Activated CD4-positive, alpha-beta memory T cell treated with anti-CD3 and anti-CD28 coated beads for 36 hours (primary cell): ENCODE results near the gene ZC3H11A. TPM values are rescaled to one million over a fixed set of nuclear protein-coding genes. Genes with fewer than 3 reads are reported as not detected.
"Not testable (repeated sequence)": the region's sequence is repeated elsewhere in the genome, so short reads cannot be mapped to it uniquely, and the experiment has no call there.

Experiments
- CTCF ChIA-PET: fragments of 350-600 bp; sonication (Branson Sonifier 250); formaldehyde crosslinking; loops from one replicate; lab custom pipeline; 2021; ENCODE audit warnings: antibody characterized with exemption, inconsistent platforms; lab: Charles Lee
- POLR2A ChIA-PET: fragments of 350-600 bp; sonication (Branson Sonifier 250); formaldehyde crosslinking; loops from one replicate; lab custom pipeline; 2021; ENCODE audit warnings: antibody characterized with exemption; lab: Charles Lee
- DNase-seq: peaks from one replicate; pipeline ENCODE4 v3.0.0-alpha.2; 2020
- H3K27ac Mint-ChIP-seq: one replicate; pipeline ENCODE4 v1.8.0; 2021; ENCODE audit warnings: mixed read lengths
- H3K27me3 Mint-ChIP-seq: one replicate; pipeline ENCODE4 v1.8.0; 2021; ENCODE audit warnings: mixed read lengths
- H3K36me3 Mint-ChIP-seq: one replicate; pipeline ENCODE4 v1.8.0; 2021; ENCODE audit warnings: mixed read lengths
- H3K4me1 Mint-ChIP-seq: one replicate; pipeline ENCODE4 v1.8.0; 2021; ENCODE audit warnings: low read depth, mixed read lengths
- H3K4me3 Mint-ChIP-seq: one replicate; pipeline ENCODE4 v1.8.0; 2021; ENCODE audit warnings: mild to moderate bottlenecking, mixed read lengths
- H3K9me3 Mint-ChIP-seq: one replicate; pipeline ENCODE4 v1.8.0; 2021; ENCODE audit warnings: mixed read lengths
- intact Hi-C: fragments of 100-400 bp; cut with micrococcal nuclease; formaldehyde crosslinking; loops from one replicate; pipeline ENCODE4 v1.15.1; 2023
- total RNA-seq, 2 experiments: library from RNA; stranded (reverse); gene quantifications; one replicate each; pipeline ENCODE4 v1.2.3, GENCODE V29; 2021

ZC3H11A gene
- 10 to 100 TPM; 90.2 to 91.8 TPM for total RNA-seq

DNA sequence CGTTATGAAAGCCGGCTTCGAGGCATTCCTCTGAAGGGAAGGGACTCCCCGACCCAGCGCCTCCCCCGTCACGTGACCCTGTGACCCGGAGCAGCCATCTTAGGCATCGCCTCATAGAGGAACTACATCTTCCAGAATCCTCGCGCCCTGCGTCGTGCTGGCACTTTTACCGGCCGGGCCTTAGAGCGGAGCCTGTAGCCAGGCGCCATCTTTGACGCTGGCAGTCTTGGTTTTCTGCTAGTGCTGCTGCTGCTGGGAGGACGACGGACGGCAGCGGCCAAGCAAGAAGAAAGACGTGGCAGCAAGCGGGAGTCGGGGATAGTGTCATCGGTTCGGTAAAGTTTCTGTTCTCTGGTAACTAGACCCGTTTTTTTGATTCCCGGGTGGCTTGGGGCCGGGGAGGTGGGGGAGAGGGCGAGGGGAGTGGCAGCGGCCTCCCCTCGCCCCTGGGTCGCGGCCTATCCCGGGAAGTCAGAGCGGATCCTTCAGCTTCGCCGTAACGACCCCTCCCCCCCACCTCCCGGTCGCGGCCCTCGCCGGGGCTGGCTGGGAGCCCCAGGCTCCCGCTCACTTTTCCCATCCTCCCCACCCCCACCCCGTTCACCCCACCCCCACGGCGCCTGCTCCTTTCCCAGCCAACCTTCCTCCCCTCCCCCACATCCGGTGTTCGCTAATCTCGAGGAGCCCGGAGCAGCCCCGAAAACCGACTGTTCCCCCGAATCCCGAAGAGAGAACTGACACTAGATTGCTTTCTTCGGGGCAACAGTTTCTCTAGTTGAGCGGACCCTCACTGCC, at the start of gene ZC3H11A, which contains the start of gene ZBED6:
ZC3H11A (plus strand) TSS at position 183 of the 795 bp plus-strand sequence. CDS start 21,448 bp downstream, outside the sequence.
ZBED6 (plus strand) TSS at position 183 of the 795 bp plus-strand sequence. CDS start 1,900 bp downstream, outside the sequence.
- POLR2A ChIA-PET, result interaction anchor here (4.6 kb wide), 1 partner anchor 31 kb away, joined by 18 read pairs; the partner anchor contains the start of gene LAX1
- H3K27me3 Mint-ChIP-seq, result no peaks in the 10 kb centered on the region
- CTCF ChIA-PET, result no interaction called here
- H3K4me1 Mint-ChIP-seq, result peaks cover 46% of the 10 kb centered on the region
- H3K36me3 Mint-ChIP-seq, result peaks cover 36% of the 10 kb centered on the region
- H3K4me3 Mint-ChIP-seq, result peak within 1 kb of the TSS; percentile 95
- H3K27ac Mint-ChIP-seq, result peak within 1 kb of the TSS; percentile 96
- no peaks in the 10 kb centered on the region for H3K9me3 Mint-ChIP-seq
- intact Hi-C loops, result loop anchor here (1.0 to 10.0 kb wide), 7 partner anchors 29 to 617 kb away; partner anchors contain the start of genes ATP2B4, LAX1, PPP1R15B and SNRPE
- peak; percentile 99 for DNase-seq

DNA sequence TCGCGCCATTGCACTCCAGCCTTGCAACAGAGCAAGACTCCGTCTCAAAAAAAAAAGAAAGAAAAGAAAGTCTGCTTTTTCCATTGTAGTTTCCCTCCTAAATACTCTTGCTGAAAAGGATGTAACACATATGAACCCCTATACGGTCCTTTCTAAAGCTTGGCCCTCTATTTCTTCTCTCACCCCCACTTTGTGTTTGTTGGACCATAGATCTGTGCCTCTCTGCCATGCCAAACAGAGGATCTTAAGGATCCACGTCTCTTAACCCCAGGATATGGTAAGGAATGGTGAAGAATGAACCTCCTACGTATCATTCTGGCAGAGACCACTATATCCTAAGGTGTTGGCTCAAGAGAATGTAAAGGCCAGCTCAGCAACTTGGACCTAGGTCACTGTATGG, 49.1 kb upstream of the ZC3H11A start:
- Mint-ChIP-seq H3K9me3 (no peaks in the 10 kb centered on the region), H3K4me1 (peaks cover 21% of the 10 kb centered on the region), H3K27ac (no peak overlapping the region), H3K4me3 (no peak overlapping the region), H3K27me3 (no peaks in the 10 kb centered on the region), H3K36me3 (peaks cover 8% of the 10 kb centered on the region)
- no peak for DNase-seq
- ChIA-PET CTCF (no interaction called here), POLR2A (interaction anchor here (1.2 kb wide), 1 partner anchor 19 kb away, joined by 3 read pairs; the partner anchor contains the start of gene LAX1)
- intact Hi-C loops, result no loop called here

DNA sequence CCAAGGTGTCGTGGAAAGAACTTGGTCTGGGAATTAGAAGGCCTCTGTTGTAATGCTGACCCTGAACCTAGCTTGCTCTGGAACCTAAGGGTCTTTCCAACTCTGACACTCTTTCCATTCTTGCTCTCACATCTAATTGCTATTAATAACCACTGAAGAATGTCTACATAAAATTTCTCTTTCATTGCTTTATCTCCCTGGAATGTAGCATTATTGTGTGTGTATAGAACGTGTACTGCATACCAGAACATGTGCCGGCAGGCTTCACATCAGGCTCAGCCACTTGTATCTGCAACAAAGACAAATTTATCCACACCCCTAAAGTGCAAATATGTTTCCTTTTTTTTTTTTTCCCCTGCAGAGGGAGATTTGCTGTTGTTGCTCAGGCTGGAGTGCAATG, 44.4 kb upstream of the ZC3H11A start:
- ChIA-PET CTCF (interaction anchor here (1.2 kb wide), 1 partner anchor 9 kb away, joined by 3 read pairs; no protein-coding TSS in a partner anchor), POLR2A (no interaction called here)
- no peak for DNase-seq
- no peaks in the 10 kb centered on the region for H3K36me3 Mint-ChIP-seq
- no peak overlapping the region for H3K27ac Mint-ChIP-seq
- no peaks in the 10 kb centered on the region for H3K27me3 Mint-ChIP-seq
- H3K4me3 Mint-ChIP-seq, result no peak overlapping the region
- intact Hi-C loops, result no loop called here
- H3K4me1 Mint-ChIP-seq, result peaks cover 21% of the 10 kb centered on the region
- H3K9me3 Mint-ChIP-seq, result no peaks in the 10 kb centered on the region

DNA sequence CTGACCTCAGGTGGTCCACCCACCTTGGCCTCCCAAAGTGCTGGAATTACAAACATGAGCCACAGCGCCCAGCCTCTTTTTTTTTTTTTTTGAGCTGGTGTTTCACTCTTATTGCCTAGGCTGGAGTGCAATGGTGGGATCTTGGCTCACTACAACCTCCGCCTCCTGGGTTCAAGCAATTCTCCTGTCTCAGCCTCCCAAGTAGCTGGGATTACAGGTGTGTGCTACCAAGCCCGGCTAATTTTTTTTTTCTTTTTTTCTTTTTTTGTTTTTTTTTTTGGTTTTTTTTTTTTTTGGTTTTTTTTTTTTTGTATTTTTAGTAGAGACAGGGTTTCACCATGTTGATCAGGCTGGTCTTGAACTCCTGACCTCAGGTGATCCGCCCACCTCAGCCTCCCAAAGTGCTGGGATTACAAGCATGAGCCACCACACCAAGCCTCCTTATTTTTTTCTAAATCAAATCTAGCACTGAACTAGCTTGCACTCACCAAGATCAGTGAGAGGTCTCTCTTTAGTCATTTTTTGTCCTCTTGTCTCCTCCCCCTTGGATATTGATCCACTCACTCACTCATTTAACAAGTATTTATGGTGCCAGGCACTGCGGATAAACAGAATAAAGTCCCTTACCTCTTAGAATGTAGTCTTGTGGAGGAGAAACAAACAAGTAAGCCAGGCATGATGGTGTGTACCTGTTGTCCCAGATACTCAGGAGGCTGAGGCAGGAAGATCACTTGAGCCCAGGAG, 43.6 kb upstream of the ZC3H11A start:
- DNase-seq, H3K36me3 Mint-ChIP-seq, intact Hi-C loops, H3K9me3 Mint-ChIP-seq, H3K27ac Mint-ChIP-seq, H3K4me3 Mint-ChIP-seq, H3K27me3 Mint-ChIP-seq: not testable (repeated sequence)
- CTCF ChIA-PET, result interaction anchor here (1.2 kb wide), 1 partner anchor 9 kb away, joined by 3 read pairs; no protein-coding TSS in a partner anchor
- peaks cover 27% of the 10 kb centered on the region for H3K4me1 Mint-ChIP-seq
- POLR2A ChIA-PET, result interaction anchor here (0.6 kb wide), 1 partner anchor 634 kb away, joined by 3 read pairs; no protein-coding TSS in a partner anchor

DNA sequence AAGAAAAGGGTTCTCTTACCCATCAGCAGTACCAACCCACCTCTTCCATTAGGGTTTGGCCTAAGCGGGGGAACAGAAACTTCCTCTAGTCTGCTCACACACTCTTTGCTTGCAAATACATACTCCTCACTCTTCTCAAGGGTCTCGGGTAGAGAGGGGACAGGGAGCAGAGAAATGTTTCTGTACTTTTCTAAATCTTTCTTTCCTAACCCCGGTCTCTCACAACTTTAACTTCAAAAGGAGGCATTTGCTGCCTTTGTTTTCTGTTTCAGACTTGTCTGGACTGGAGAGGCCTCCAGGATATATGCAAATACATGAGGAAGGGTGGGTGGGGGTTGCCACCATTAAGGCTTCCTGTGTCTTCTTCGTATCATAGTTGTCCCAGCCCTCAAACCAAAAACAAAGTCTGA, 41.0 kb upstream of the ZC3H11A start:
- H3K27me3 Mint-ChIP-seq, result no peaks in the 10 kb centered on the region
- intact Hi-C loops, result loop anchor here (1.0 kb wide), 1 partner anchor 11 kb away; the partner anchor contains the start of gene LAX1
- peak overlapping the region; percentile 90 for H3K27ac Mint-ChIP-seq
- DNase-seq, result peak; percentile 48
- H3K36me3 Mint-ChIP-seq, result no peaks in the 10 kb centered on the region
- ChIA-PET CTCF (no interaction called here), POLR2A (interaction anchor here (1.4 kb wide), 1 partner anchor 11 kb away, joined by 3 read pairs; no protein-coding TSS in a partner anchor)
- H3K9me3 Mint-ChIP-seq, result no peaks in the 10 kb centered on the region
- H3K4me1 Mint-ChIP-seq, result peaks cover 32% of the 10 kb centered on the region
- H3K4me3 Mint-ChIP-seq, result peak overlapping the region; percentile 36

DNA sequence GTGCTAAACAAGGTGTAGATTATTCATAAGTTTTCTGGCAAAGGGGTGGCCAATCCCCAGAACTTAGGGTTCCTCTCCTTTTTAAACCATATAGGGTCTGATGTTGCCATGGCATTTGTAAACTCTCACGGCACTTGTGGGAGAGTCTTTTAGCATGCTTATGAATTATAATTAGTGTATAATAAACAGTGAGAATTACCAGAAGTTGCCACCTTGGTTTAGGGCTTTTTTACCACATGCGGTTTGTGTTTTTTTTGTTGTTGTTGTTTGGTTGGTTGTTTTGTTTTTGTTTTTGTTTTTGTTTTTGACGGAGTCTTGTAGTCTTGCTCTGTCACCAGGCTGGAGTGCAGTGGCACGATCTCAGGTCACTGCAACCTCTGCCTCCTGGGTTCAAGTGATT, 39.4 kb upstream of the ZC3H11A start:
- H3K4me3 Mint-ChIP-seq, result no peak overlapping the region
- CTCF ChIA-PET, result interaction anchor here (0.7 kb wide), 1 partner anchor 164 kb away, joined by 3 read pairs; no protein-coding TSS in a partner anchor

DNA sequence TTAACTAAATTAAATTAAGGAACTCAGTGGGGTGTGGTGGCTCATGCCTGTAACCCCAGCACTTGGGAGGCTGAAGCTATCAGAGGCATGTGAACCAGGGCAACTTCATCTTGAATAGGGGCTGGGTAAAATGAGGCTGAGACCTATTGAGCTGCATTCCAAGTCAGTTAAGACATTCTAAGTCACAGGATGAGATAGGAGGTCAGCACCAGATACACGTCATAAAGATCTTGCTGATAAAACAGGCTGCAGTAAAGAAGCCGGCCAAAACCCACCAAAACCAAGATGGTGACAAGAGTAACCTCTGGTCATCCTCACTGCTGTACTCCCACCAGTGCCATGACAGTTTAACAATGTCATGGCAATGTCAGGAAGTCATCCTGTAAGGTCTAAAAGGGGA, 36.7 kb upstream of the ZC3H11A start:
- H3K9me3 Mint-ChIP-seq, DNase-seq, intact Hi-C loops, H3K27me3 Mint-ChIP-seq, H3K36me3 Mint-ChIP-seq, POLR2A ChIA-PET, CTCF ChIA-PET, H3K4me3 Mint-ChIP-seq, H3K27ac Mint-ChIP-seq: not testable (repeated sequence)
- H3K4me1 Mint-ChIP-seq, result peaks cover 41% of the 10 kb centered on the region

More for the DNA sequence above, 39.4 kb upstream of the ZC3H11A start:
- DNase-seq, result no peak
- no peaks in the 10 kb centered on the region for H3K9me3 Mint-ChIP-seq
- no peaks in the 10 kb centered on the region for H3K27me3 Mint-ChIP-seq
- peaks cover 32% of the 10 kb centered on the region for H3K4me1 Mint-ChIP-seq
- peak overlapping the region; percentile 10 for H3K27ac Mint-ChIP-seq
- POLR2A ChIA-PET, result interaction anchor here (1.3 kb wide), 1 partner anchor 8 kb away, joined by 7 read pairs; the partner anchor contains the start of gene LAX1
- intact Hi-C loops, result no loop called here
- H3K36me3 Mint-ChIP-seq, result no peaks in the 10 kb centered on the region

DNA sequence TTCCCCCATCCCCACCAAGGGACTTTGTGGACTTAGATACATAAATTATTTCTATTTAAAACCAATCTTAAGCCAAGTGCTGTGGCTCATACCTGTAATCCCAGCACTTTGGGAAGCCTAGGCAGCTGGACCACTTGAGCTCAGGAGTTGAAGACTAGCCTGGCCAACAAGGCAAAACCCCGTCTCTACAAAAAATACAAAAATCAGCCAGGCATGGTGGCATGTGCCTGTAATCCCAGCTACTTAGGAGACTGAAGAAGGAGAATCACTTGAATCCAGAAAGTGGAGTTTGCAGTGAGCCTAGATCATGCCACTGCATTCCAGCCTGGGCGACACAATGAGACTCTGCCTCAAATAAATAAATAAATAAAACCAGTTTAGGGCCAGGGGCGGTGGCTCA, 34.9 kb upstream of the ZC3H11A start:
- ChIA-PET CTCF (no interaction called here), POLR2A (no interaction called here)
- no peaks in the 10 kb centered on the region for H3K27me3 Mint-ChIP-seq
- no peak for DNase-seq
- no peak overlapping the region for H3K27ac Mint-ChIP-seq
- H3K9me3 Mint-ChIP-seq, result no peaks in the 10 kb centered on the region
- H3K4me1 Mint-ChIP-seq, result peaks cover 41% of the 10 kb centered on the region
- no peak overlapping the region for H3K4me3 Mint-ChIP-seq
- intact Hi-C loops, result loop anchor here (10.0 kb wide), 2 partner anchors 64 to 476 kb away; no protein-coding TSS in a partner anchor
- peaks cover 5% of the 10 kb centered on the region for H3K36me3 Mint-ChIP-seq

DNA sequence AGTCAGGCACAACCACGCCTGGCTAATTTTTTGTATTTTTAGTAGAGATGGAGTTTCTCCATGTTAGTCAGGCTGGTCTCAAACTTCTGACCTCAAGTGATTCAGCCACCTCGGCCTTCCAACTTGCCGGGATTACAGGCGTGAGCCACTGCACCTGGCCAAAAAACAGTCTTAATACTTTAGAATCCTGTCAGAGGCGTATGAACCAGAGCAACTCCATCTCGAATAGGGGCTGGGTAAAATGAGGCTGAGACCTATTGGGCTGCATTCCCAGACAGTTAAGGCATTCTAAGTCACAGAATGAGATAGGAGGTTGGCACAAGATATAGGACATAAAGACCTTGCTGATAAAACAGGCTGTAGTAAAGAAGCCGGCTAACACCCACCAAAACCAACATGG, 33.5 kb upstream of the ZC3H11A start:
- H3K4me3 Mint-ChIP-seq, POLR2A ChIA-PET, H3K36me3 Mint-ChIP-seq, DNase-seq, CTCF ChIA-PET, H3K27me3 Mint-ChIP-seq, H3K9me3 Mint-ChIP-seq: not testable (repeated sequence)
- intact Hi-C loops, result loop anchor here (10.0 kb wide), 2 partner anchors 63 to 477 kb away; no protein-coding TSS in a partner anchor
- H3K4me1 Mint-ChIP-seq, result peaks cover 29% of the 10 kb centered on the region
- peak overlapping the region; percentile 65 for H3K27ac Mint-ChIP-seq

DNA sequence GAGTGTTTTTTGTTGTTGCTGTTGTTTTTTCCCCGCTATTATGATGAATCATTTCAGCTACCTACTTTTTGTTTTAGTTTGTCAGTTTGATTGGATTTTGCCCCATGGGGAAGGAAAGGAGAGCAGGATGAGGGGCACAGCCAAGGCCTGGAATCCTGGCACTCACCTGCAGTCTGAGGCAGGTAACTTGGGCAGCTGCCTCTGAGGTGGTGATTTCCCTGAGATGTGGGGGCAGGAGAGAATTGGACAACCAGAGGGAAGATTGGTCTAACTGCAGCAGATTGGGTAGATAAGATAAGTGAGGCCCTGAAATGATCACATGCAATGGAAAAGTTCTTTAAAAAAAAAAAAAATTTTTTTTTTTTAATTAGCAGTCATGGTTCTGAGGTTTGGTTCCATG, 31.9 kb upstream of the ZC3H11A start:
- intact Hi-C loops, result loop anchor here (10.0 kb wide), 2 partner anchors 61 to 479 kb away; no protein-coding TSS in a partner anchor
- POLR2A ChIA-PET, result interaction anchor here (1.1 to 1.6 kb wide), 3 partner anchors 8 to 110 kb away, joined by 3 to 7 read pairs (median 5); no protein-coding TSS in a partner anchor
- no peaks in the 10 kb centered on the region for H3K27me3 Mint-ChIP-seq
- CTCF ChIA-PET, result interaction anchor here (1.9 kb wide), 1 partner anchor 275 kb away, joined by 9 read pairs; no protein-coding TSS in a partner anchor
- peaks cover 37% of the 10 kb centered on the region for H3K4me1 Mint-ChIP-seq
- no peak overlapping the region for H3K4me3 Mint-ChIP-seq
- no peaks in the 10 kb centered on the region for H3K9me3 Mint-ChIP-seq
- peak overlapping the region; percentile 100 for H3K27ac Mint-ChIP-seq
- peaks cover 10% of the 10 kb centered on the region for H3K36me3 Mint-ChIP-seq
- DNase-seq, result no peak
